Astrocyte (in vitro differentiated cells and primary cell): ENCODE results near the gene DYRK4. TPM values are rescaled to one million over a fixed set of nuclear protein-coding genes. Genes with fewer than 3 reads are reported as not detected.

Source experiments
- DNase-seq: peaks from one replicate; pipeline ENCODE4 v3.0.0-alpha.2; 2010; ENCODE audit warnings: low read depth
- FAIRE-seq: peaks from 2 replicates; lab custom pipeline; 2011; peaks lifted over from hg19 to GRCh38; lab: Jason Lieb, UNC
- H2AFZ ChIP-seq: 2 replicates; pipeline ENCODE4 v1.6.0; 2012; ENCODE audit warnings: low read depth, low read length, inconsistent platforms
- H3K27ac ChIP-seq: 2 replicates; pipeline ENCODE4 v1.5.1; 2011; ENCODE audit warnings: low read depth, low read length, inconsistent platforms
- H3K27me3 ChIP-seq: 2 replicates; pipeline ENCODE4 v1.6.0; 2011; ENCODE audit warnings: low read length, inconsistent platforms; ENCODE audit not compliant: insufficient read depth
- H3K36me3 ChIP-seq: 2 replicates; pipeline ENCODE4 v1.5.1; 2011; ENCODE audit warnings: low read length, inconsistent platforms; ENCODE audit not compliant: insufficient read depth
- H3K4me1 ChIP-seq: 2 replicates; pipeline ENCODE4 v1.5.1; 2011; ENCODE audit warnings: low read length, inconsistent platforms; ENCODE audit not compliant: insufficient read depth
- H3K4me2 ChIP-seq: 2 replicates; pipeline ENCODE4 v1.6.0; 2012; ENCODE audit warnings: low read length, inconsistent platforms
- H3K4me3 ChIP-seq: 2 replicates; pipeline ENCODE4 v1.5.1; 2011; ENCODE audit warnings: low read depth, mild to moderate bottlenecking, low read length, inconsistent platforms; ENCODE audit not compliant: insufficient read depth
- H3K79me2 ChIP-seq: 2 replicates; pipeline ENCODE4 v1.6.0; 2012; ENCODE audit warnings: mild to moderate bottlenecking, low read length, inconsistent platforms; ENCODE audit not compliant: insufficient read depth
- H3K9ac ChIP-seq: 2 replicates; pipeline ENCODE4 v1.6.0; 2012; ENCODE audit warnings: mild to moderate bottlenecking, low read length, inconsistent platforms
- H3K9me3 ChIP-seq: 2 replicates; pipeline ENCODE4 v1.5.1; 2012; ENCODE audit warnings: low read depth, mild to moderate bottlenecking, low read length, inconsistent platforms; ENCODE audit not compliant: insufficient read depth
- H4K20me1 ChIP-seq: 2 replicates; pipeline ENCODE4 v1.6.0; 2012; ENCODE audit warnings: low read length, inconsistent platforms; ENCODE audit not compliant: insufficient read depth
- H3K27ac Mint-ChIP-seq: one replicate; pipeline ENCODE4 v1.8.0; 2021; ENCODE audit warnings: mild to moderate bottlenecking, mixed read lengths; ENCODE audit not compliant: unreplicated experiment
- H3K27me3 Mint-ChIP-seq: one replicate; pipeline ENCODE4 v1.8.0; 2021; ENCODE audit warnings: low read depth, mixed read lengths; ENCODE audit not compliant: unreplicated experiment
- H3K36me3 Mint-ChIP-seq: one replicate; pipeline ENCODE4 v1.8.0; 2021; ENCODE audit warnings: low read depth, mixed read lengths; ENCODE audit not compliant: unreplicated experiment
- H3K4me1 Mint-ChIP-seq: one replicate; pipeline ENCODE4 v1.8.0; 2021; ENCODE audit warnings: low read depth, mixed read lengths; ENCODE audit not compliant: unreplicated experiment
- H3K4me3 Mint-ChIP-seq: one replicate; pipeline ENCODE4 v1.8.0; 2021; ENCODE audit warnings: mild to moderate bottlenecking, moderate library complexity, mixed read lengths; ENCODE audit not compliant: unreplicated experiment
- H3K9me3 Mint-ChIP-seq: one replicate; pipeline ENCODE4 v1.8.0; 2021; ENCODE audit warnings: mild to moderate bottlenecking, mixed read lengths; ENCODE audit not compliant: unreplicated experiment
- EZH2 ChIP-seq: IDR thresholded peaks from 2 replicates; pipeline ENCODE4 v1.6.1; 2012; ENCODE audit warnings: mild to moderate bottlenecking, low read length, inconsistent platforms; ENCODE audit not compliant: insufficient read depth
- total RNA-seq: library from RNA; stranded (reverse); gene quantifications from 2 replicates; pipeline ENCODE4 v1.2.1, GENCODE V29; 2021
- TF ChIP-seq, protein P1 (sequence below): IDR thresholded peaks from 2 replicates; pipeline ENCODE4 v1.5.1; 2011; ENCODE audit warnings: low read depth, mild to moderate bottlenecking, inconsistent platforms, low read length, moderate library complexity; ENCODE audit not compliant: insufficient read depth

DYRK4 gene
- total RNA-seq, 1 donor from 2014 or later = 33.9 TPM

GRCh38 chr12:4557586-4557985 lies 4.4 kb upstream of the DYRK4 start:
- no peak overlapping the region for H3K27ac Mint-ChIP-seq
- H3K9me3 Mint-ChIP-seq = no peaks in the 10 kb centered on the region
- no peaks in the 10 kb centered on the region for H3K27me3 Mint-ChIP-seq
- Histone ChIP-seq H4K20me1 (no peaks in the 10 kb centered on the region), H3K4me2 (no peak overlapping the region), H3K27ac (no peak overlapping the region), H3K4me3 (no peak overlapping the region), H3K4me1 (no peaks in the 10 kb centered on the region), H3K9me3 (no peaks in the 10 kb centered on the region), H2AFZ (no peak overlapping the region), H3K27me3 (no peaks in the 10 kb centered on the region), H3K36me3 (peaks cover 13% of the 10 kb centered on the region), H3K79me2 (no peaks in the 10 kb centered on the region), H3K9ac (no peak overlapping the region)
- TF ChIP-seq, protein P1, sequence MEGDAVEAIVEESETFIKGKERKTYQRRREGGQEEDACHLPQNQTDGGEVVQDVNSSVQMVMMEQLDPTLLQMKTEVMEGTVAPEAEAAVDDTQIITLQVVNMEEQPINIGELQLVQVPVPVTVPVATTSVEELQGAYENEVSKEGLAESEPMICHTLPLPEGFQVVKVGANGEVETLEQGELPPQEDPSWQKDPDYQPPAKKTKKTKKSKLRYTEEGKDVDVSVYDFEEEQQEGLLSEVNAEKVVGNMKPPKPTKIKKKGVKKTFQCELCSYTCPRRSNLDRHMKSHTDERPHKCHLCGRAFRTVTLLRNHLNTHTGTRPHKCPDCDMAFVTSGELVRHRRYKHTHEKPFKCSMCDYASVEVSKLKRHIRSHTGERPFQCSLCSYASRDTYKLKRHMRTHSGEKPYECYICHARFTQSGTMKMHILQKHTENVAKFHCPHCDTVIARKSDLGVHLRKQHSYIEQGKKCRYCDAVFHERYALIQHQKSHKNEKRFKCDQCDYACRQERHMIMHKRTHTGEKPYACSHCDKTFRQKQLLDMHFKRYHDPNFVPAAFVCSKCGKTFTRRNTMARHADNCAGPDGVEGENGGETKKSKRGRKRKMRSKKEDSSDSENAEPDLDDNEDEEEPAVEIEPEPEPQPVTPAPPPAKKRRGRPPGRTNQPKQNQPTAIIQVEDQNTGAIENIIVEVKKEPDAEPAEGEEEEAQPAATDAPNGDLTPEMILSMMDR = no peak
- no peak for TF ChIP-seq EZH2
- no peak for FAIRE-seq
- no peak for DNase-seq
- no peak overlapping the region for H3K4me3 Mint-ChIP-seq
- no peaks in the 10 kb centered on the region for H3K4me1 Mint-ChIP-seq
- H3K36me3 Mint-ChIP-seq = no peaks in the 10 kb centered on the region

GRCh38 chr12:4558171-4558570 lies 3.8 kb upstream of the DYRK4 start:
- Mint-ChIP-seq H3K36me3 (no peaks in the 10 kb centered on the region), H3K4me3 (no peak overlapping the region), H3K4me1 (no peaks in the 10 kb centered on the region), H3K27me3 (peaks cover 2% of the 10 kb centered on the region), H3K27ac (no peak overlapping the region), H3K9me3 (no peaks in the 10 kb centered on the region)
- TF ChIP-seq, protein P1 = no peak
- TF ChIP-seq EZH2 = no peak
- Histone ChIP-seq H3K79me2 (no peaks in the 10 kb centered on the region), H3K4me1 (no peaks in the 10 kb centered on the region), H4K20me1 (no peaks in the 10 kb centered on the region), H3K9ac (no peak overlapping the region), H3K36me3 (peaks cover 13% of the 10 kb centered on the region), H3K27me3 (no peaks in the 10 kb centered on the region), H2AFZ (no peak overlapping the region), H3K9me3 (no peaks in the 10 kb centered on the region), H3K27ac (no peak overlapping the region), H3K4me3 (no peak overlapping the region), H3K4me2 (no peak overlapping the region)
- FAIRE-seq (no peak), DNase-seq (no peak)

GRCh38 chr12:4563336-4563735 lies 1.3 kb downstream of the DYRK4 start:
- Histone ChIP-seq H2AFZ (no peak overlapping the region), H4K20me1 (no peaks in the 10 kb centered on the region), H3K27me3 (no peaks in the 10 kb centered on the region), H3K9ac (no peak overlapping the region), H3K36me3 (peaks cover 4% of the 10 kb centered on the region), H3K9me3 (no peaks in the 10 kb centered on the region), H3K4me2 (no peak overlapping the region), H3K4me1 (no peaks in the 10 kb centered on the region), H3K27ac (no peak overlapping the region), H3K79me2 (no peaks in the 10 kb centered on the region), H3K4me3 (no peak overlapping the region)
- TF ChIP-seq EZH2 = no peak
- TF ChIP-seq, protein P1 = no peak
- peaks cover 10% of the 10 kb centered on the region for H3K27me3 Mint-ChIP-seq
- no peaks in the 10 kb centered on the region for H3K36me3 Mint-ChIP-seq
- H3K4me1 Mint-ChIP-seq = peaks cover 2% of the 10 kb centered on the region
- no peak overlapping the region for H3K4me3 Mint-ChIP-seq
- no peaks in the 10 kb centered on the region for H3K9me3 Mint-ChIP-seq
- FAIRE-seq = no peak
- no peak overlapping the region for H3K27ac Mint-ChIP-seq
- no peak for DNase-seq
